Anterior cingulate cortex (tissue), 58 donors: Measurements from ENCODE around the gene RFX2.

Experiments used
- DNase-seq, 58 donors: peaks; one replicate each; lab custom pipeline; 2025; lab: John Stamatoyannopoulos, UW

The RFX2 gene

DNA sequence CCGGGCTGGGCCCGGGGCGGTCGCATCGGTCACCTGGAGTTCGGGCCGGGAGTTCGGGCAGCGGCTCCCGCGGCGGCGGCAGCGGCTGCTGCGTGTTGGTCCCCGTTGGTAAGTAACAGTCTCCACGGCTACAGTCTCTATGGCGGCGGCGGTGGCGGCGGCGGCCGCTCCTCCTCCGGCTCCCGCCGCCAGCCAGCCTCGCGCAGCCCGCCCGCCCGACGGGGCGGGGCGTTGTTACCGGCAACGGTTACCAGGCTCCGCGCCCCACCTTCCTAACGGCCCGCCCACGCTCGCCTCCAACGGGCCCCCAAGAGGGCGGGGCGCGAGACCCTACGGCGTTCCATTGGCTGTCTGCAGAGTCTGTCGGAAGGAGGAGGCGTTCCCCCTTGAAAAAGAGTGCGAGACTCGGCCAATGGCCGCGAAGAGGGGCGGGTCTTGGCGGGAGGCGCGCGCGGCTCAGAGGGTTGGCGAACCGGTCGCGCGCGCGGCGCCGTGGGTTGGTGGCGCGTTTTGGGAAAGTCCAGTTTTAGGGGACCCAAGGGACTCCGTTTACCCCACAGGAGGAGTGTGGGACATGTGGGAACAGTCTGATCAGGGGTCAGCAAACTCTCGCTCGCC is at the start of gene RFX2:
Gene RFX2, minus strand, starts transcription at position 141 of the 618 bp plus-strand sequence. CDS start 63,004 bp downstream, outside the sequence.
- peak; percentile 76 to 99 (median 97) for DNase-seq

- no peak for DNase-seq
Observed at GRCh38 chr19:6156033-6156432, 45.7 kb upstream of the RFX2 start.

GRCh38 chr19:6150289-6150688 is 40.0 kb upstream of the RFX2 start:
- DNase-seq: no peak

DNA sequence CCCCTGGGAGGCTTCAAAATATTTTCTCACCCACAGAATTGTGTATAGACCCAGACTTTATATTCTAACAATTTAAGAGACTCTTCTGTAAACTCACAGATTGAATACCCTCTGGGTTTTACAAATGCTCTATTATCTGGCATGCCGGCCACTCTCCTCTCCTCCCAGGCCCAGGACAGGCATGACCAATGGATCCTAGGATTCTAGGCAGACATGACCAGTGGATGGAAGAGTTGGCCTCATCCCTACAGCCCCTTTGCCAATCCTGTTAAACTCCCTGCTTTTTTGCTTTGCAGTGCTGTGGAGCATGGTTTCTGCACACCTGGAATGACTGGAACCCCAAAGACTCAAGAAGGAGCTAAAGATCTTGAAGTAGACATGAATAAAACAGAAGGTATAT is 30.9 kb upstream of the RFX2 start:
- DNase-seq: no peak

- no peak for DNase-seq
Observed at GRCh38 chr19:6138511-6138910, 28.2 kb upstream of the RFX2 start.

- DNase-seq: no peak
Observed at GRCh38 chr19:6138066-6138465, 27.8 kb upstream of the RFX2 start.

DNA sequence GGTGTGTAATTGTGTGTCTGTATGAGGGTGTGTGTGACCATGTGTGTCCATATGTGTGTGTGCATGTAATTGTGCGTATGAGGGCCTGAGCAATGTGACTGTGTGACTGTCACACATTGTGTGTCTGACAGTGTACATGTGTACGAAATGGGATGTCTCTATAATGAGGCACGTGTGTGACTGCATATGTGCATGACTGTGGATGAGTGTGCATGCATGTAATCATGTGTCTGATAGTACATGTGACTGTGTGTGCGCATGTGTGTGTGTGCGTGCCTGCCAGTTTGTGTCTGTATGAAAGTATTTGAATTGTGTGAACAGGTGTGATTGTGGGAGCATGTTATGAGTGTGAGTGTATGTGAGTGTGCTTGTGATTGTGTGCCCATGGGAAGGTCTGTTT is 22.9 kb upstream of the RFX2 start:
- no peak for DNase-seq

GRCh38 chr19:6132482-6132881 is 22.2 kb upstream of the RFX2 start:
- no peak for DNase-seq

DNA sequence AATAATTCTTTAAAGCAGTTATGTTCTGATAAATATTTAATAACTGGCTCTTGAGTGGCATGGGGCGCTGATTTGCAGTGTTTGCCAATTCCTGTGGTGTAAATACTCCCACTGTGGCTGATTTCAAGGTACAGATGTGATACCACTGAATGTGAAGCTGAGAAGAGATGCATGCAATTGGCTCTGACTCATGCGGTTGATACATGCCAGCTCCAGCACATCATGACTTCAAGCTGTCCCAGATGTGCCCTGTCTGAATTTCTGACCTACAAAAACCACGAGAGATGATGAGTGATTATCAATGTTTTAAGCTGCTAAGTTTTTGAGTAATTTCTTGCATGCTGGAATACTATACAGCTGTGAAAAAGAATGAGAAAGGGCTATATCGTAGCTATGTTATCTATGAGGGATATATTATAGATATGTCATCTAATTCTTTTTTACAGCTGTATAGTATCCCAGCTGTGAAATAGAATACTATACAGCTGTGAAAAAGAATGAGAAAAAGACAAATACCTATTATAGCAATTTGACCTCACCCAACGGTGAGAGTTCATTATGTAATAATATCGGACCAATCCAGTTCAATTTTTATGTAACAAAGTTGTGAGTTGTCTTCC is 17.5 kb upstream of the RFX2 start:
- DNase-seq: no peak

DNA sequence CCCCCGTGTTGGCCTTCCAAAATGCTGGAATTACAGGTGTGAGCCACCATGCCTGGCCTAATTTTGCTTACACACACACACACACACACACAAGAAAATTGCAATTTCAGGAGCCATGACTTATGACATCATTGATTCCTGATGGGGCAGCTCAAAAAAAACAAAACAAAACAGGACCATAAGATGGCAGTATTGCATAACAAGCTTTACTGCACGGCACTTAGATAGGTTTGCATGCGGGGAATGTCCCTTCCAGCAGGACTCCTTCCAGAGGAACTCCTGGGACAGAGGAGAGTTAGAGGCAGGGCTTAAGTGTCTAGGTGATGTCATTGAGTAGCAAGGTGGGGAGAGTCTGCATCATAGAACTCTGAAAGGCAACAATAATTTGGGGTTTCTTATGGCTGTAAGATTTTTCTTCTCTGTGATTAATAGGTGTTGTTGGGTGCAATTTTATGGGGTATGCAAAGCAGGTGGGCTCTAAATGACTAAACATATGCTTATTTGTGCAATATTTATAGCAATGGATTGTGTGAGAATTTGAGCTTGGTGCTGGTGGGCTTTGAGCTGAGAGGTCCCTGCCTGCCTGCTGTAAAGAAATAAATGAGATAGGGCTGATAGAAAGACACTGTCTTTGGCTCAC is 16.2 kb upstream of the RFX2 start:
- no peak for DNase-seq

- peak in 18 of 58 donors; percentile 0 to 31 (median 4) for DNase-seq
Observed at GRCh38 chr19:6125571-6125989, 15.3 kb upstream of the RFX2 start.

GRCh38 chr19:6119031-6119430 is 8.7 kb upstream of the RFX2 start:
- DNase-seq: no peak

DNA sequence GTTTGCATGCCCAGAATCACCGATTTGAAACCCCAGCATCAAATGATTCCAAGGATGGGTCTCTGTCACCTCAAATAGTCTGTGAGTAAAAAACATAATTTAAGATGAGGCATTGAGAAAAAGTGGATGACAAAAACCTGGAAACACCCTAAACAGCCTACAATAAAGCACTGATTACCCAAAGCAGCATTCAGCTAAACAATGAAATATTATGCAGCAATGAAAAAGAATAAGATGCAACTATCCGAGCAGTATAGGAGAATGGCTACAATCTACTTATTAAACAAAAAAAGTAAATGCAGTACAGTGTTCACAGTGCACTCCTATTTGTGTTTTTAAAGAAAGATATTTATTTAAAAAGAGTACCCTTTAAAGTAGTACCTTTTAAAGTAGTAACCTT is 7.7 kb upstream of the RFX2 start:
- no peak for DNase-seq

DNA sequence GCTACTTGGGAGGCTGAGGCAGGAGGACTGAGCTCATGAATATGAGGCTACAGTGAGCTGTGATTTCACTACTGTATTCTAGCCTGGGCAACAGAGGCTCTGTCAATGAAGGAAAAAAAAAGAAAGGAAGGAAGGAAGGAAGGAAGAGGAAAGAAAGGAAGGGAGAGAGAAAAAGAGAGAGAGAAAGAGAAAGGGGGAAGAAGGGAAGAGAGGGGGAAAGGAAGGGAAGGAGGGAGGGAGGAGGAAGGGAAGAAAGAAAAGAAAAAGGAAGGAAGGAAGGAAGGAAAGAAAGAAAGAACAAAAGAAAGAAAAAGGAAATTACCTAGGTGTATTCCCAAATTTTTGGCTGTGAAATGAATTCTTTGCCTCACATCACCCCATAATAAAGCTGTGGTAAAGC is 7.2 kb upstream of the RFX2 start:
- no peak for DNase-seq

DNA sequence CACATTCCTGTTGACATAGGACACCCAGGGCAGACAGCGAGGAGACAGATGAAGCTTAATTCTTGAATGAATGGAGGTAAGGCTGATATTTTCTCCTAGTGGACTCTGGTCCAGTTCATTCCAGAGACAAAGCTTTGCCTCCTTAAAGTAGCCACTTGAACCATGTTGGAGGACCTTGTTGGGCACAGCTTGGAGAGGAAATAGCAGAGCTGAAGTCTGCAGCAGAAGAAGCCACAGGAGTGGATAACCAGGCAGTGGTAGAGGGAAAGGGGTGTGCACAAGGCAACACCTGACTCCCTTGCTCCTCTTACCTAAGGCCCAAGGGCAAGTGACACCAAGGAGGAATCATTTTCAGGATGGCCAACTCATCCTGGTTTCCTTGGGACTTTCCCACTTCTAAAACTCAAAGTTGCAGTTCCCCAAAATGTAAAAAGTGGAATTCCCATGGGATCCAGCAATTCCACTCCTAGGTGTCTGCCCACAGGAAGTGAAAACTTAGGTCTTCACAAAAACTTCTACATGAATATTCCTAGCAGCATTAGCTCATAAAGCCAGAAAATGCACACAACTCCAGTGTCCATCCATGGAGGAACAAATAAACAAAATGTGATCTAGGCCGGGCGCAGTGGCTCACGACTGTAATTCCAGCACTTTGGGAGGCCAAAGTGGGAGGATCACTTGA is 6.6 kb upstream of the RFX2 start:
- no peak for DNase-seq

- DNase-seq: no peak
Observed at GRCh38 chr19:6115992-6116391, 5.7 kb upstream of the RFX2 start.

GRCh38 chr19:6113616-6114188 is 3.4 kb upstream of the RFX2 start:
- no peak for DNase-seq

- no peak for DNase-seq
Observed at GRCh38 chr19:6109947-6110346, 353 bp downstream of the RFX2 start.

- peak in 21 of 58 donors; percentile 5 to 57 (median 20) for DNase-seq
Observed at GRCh38 chr19:6108721-6109633, 1.3 kb downstream of the RFX2 start.
